ENCODE data around the gene PLEKHA7.

Gene PLEKHA7

DNA sequence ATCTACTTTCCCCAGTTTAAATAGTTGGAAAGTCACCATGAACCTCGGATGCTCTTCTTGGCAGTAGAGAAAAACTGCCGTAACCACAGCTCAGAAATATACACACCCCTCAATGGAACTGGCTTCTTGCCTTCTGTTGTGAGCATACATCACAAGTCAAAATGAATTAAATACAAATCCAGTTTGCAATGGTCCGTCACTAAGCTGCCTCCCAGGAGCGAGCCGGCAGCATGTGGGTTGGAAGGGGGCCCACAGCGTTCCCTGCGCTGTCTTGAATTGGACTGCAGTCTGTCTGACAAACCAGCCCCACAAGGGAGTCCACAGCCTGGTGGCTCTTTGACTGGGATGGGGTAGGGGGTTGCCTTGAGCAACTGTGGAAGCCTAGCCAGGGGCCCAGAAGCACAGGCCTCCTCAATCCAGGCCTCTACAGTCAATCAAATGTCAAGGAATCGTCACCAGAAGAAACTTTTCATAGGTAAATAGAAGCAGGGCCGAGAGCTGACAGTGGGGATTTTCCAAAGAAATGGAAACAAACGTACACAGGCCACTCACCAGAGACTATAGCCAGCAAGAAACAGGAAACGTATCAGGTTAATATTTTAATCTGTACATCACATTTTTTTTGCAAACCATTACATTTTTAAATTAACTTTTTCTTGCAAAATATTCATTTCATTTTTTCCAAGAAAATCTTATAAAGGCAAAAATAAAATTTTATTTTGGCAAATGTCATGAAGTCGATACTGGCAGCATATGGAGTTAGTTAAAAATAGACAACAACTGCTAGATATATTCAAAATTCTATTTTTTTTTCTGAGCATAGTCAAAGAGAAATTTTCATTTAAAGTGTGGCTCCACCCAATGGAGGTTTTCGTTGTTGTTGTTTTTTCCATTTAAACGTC is 237.3 kb downstream of the PLEKHA7 start:
- no peaks in the 10 kb centered on the region for H3K36me3 Mint-ChIP-seq
- H3K27me3 Mint-ChIP-seq: no peaks in the 10 kb centered on the region
- no peaks in the 10 kb centered on the region for H3K4me1 Mint-ChIP-seq
- no peak overlapping the region for H3K4me3 Mint-ChIP-seq
- no peaks in the 10 kb centered on the region for H3K9me3 Mint-ChIP-seq
- H3K27ac Mint-ChIP-seq: no peak overlapping the region

- Mint-ChIP-seq H3K9me3 (no peaks in the 10 kb centered on the region), H3K4me3 (no peak overlapping the region), H3K4me1 (no peaks in the 10 kb centered on the region), H3K27me3 (no peaks in the 10 kb centered on the region), H3K27ac (no peak overlapping the region), H3K36me3 (no peaks in the 10 kb centered on the region)
These were observed 238.5 kb downstream of the PLEKHA7 start for GRCh38 chr11:16775614-16776283.

DNA sequence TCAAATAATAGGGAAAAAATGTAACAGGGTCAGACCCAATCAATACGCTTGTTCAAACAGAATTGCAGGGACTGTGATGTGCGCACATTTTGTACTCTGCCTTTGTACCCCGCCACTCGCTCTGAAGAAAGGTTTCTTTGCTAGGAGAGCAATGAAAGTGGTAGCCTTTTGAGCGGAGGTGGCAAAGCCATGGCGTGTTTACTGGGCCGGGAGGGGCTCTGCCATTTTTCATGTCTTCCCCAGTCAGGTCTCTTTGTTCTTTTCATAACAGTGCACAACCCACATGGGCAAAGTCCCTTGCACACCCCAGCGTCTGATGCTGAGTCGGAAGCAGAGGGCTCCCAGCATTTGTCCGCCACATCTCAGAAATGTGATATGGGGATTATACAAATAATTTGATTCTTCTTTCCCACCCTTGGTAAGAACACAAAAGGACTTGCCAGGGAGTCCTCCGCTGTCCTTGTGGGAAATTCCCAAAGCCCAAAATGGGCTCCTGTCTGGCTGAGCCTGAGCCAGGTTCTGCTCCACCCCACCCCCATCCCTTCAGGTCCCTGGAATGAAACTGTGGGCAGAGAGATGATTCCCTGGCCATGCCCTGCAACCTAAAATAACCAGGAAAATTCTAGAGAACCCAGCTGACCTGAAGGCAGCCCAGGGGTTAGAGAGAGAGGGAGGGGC is 239.1 kb downstream of the PLEKHA7 start:
- Mint-ChIP-seq H3K27ac (no peak overlapping the region), H3K9me3 (no peaks in the 10 kb centered on the region), H3K4me1 (no peaks in the 10 kb centered on the region), H3K4me3 (no peak overlapping the region), H3K27me3 (no peaks in the 10 kb centered on the region), H3K36me3 (no peaks in the 10 kb centered on the region)

GRCh38 chr11:16773981-16774935 is 240.0 kb downstream of the PLEKHA7 start:
- Mint-ChIP-seq H3K36me3 (no peaks in the 10 kb centered on the region), H3K9me3 (no peaks in the 10 kb centered on the region), H3K4me3 (no peak overlapping the region), H3K27ac (no peak overlapping the region), H3K27me3 (no peaks in the 10 kb centered on the region), H3K4me1 (no peaks in the 10 kb centered on the region)

GRCh38 chr11:16772141-16772512 is 242.1 kb downstream of the PLEKHA7 start:
- Mint-ChIP-seq H3K4me3 (no peak overlapping the region), H3K9me3 (no peaks in the 10 kb centered on the region), H3K27me3 (no peaks in the 10 kb centered on the region), H3K27ac (no peak overlapping the region), H3K36me3 (no peaks in the 10 kb centered on the region), H3K4me1 (no peaks in the 10 kb centered on the region)

GRCh38 chr11:16771350-16772140 is 242.7 kb downstream of the PLEKHA7 start:
- Mint-ChIP-seq H3K4me3 (no peak overlapping the region), H3K9me3 (no peaks in the 10 kb centered on the region), H3K36me3 (no peaks in the 10 kb centered on the region), H3K27ac (no peak overlapping the region), H3K27me3 (no peaks in the 10 kb centered on the region), H3K4me1 (no peaks in the 10 kb centered on the region)

GRCh38 chr11:16770016-16770415 is 244.2 kb downstream of the PLEKHA7 start:
- H3K27ac Mint-ChIP-seq: no peak overlapping the region
- H3K9me3 Mint-ChIP-seq: no peaks in the 10 kb centered on the region
- H3K4me1 Mint-ChIP-seq: no peaks in the 10 kb centered on the region
- H3K36me3 Mint-ChIP-seq: no peaks in the 10 kb centered on the region
- no peaks in the 10 kb centered on the region for H3K27me3 Mint-ChIP-seq
- H3K4me3 Mint-ChIP-seq: no peak overlapping the region

DNA sequence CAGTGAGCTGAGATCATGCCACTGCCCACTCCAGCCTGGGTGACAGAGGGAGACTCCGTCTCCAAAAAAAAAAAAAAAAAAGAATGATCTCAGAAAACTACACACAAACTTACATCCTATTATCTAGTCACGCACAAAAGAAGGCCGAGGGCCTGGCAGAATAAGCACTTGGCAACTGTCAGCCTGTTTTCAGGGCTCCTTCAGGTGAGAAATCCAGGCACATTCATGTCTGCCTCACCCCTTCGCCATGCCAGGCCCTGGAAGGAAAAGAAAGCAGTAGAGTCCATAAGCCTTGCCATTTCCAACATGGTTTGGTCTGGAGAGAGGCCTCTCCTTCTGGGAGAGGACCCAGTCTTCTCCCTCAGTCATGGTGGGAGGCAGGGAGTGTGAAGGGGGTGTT is 244.8 kb downstream of the PLEKHA7 start:
- no peak overlapping the region for H3K4me3 Mint-ChIP-seq
- no peaks in the 10 kb centered on the region for H3K9me3 Mint-ChIP-seq
- H3K4me1 Mint-ChIP-seq: no peaks in the 10 kb centered on the region
- no peak overlapping the region for H3K27ac Mint-ChIP-seq
- H3K36me3 Mint-ChIP-seq: no peaks in the 10 kb centered on the region
- H3K27me3 Mint-ChIP-seq: no peaks in the 10 kb centered on the region

DNA sequence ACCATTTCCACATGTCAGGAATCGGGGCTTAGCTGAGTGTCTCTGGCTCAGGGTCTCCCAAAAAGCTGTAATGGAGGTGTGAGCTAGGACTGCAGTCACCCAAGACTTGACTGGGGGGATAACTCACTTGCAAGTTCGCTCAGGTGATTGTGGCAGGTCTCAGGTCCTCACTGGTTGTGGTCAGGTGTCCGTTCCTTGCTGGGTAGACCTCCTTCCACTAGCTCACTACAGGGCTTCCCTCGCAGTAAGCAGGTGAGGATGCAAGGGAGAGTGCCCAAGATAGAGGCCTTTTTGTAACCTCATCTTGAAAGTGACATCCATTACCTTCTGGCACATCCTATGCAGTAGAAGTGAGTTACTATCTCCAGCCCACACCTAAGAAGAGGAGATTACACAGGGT is 246.3 kb downstream of the PLEKHA7 start:
- Mint-ChIP-seq H3K4me3 (no peak overlapping the region), H3K36me3 (no peaks in the 10 kb centered on the region), H3K4me1 (no peaks in the 10 kb centered on the region), H3K27ac (no peak overlapping the region), H3K27me3 (no peaks in the 10 kb centered on the region), H3K9me3 (no peaks in the 10 kb centered on the region)

- no peaks in the 10 kb centered on the region for H3K27me3 Mint-ChIP-seq
- no peak overlapping the region for H3K4me3 Mint-ChIP-seq
- peaks cover 5% of the 10 kb centered on the region for H3K4me1 Mint-ChIP-seq
- H3K9me3 Mint-ChIP-seq: no peaks in the 10 kb centered on the region
- H3K27ac Mint-ChIP-seq: no peak overlapping the region
- H3K36me3 Mint-ChIP-seq: no peaks in the 10 kb centered on the region
These were observed 247.1 kb downstream of the PLEKHA7 start for GRCh38 chr11:16767137-16767536.

- peaks cover 19% of the 10 kb centered on the region for H3K4me1 Mint-ChIP-seq
- H3K36me3 Mint-ChIP-seq: no peaks in the 10 kb centered on the region
- no peak overlapping the region for H3K4me3 Mint-ChIP-seq
- no peaks in the 10 kb centered on the region for H3K27me3 Mint-ChIP-seq
- H3K9me3 Mint-ChIP-seq: no peaks in the 10 kb centered on the region
- no peak overlapping the region for H3K27ac Mint-ChIP-seq
These were observed 249.3 kb downstream of the PLEKHA7 start for GRCh38 chr11:16764888-16765287.

GRCh38 chr11:16763746-16764145 is 250.5 kb downstream of the PLEKHA7 start:
- H3K36me3 Mint-ChIP-seq: peaks cover 4% of the 10 kb centered on the region
- peaks cover 29% of the 10 kb centered on the region for H3K4me1 Mint-ChIP-seq
- H3K27me3 Mint-ChIP-seq: no peaks in the 10 kb centered on the region
- H3K9me3 Mint-ChIP-seq: no peaks in the 10 kb centered on the region
- no peak overlapping the region for H3K27ac Mint-ChIP-seq
- no peak overlapping the region for H3K4me3 Mint-ChIP-seq

GRCh38 chr11:16759857-16760508 is 254.2 kb downstream of the PLEKHA7 start:
- Mint-ChIP-seq H3K27ac (peak overlapping the region; percentile 69), H3K9me3 (no peaks in the 10 kb centered on the region), H3K4me3 (peak overlapping the region; percentile 15), H3K36me3 (peaks cover 13% of the 10 kb centered on the region), H3K27me3 (no peaks in the 10 kb centered on the region), H3K4me1 (peaks cover 29% of the 10 kb centered on the region)

DNA sequence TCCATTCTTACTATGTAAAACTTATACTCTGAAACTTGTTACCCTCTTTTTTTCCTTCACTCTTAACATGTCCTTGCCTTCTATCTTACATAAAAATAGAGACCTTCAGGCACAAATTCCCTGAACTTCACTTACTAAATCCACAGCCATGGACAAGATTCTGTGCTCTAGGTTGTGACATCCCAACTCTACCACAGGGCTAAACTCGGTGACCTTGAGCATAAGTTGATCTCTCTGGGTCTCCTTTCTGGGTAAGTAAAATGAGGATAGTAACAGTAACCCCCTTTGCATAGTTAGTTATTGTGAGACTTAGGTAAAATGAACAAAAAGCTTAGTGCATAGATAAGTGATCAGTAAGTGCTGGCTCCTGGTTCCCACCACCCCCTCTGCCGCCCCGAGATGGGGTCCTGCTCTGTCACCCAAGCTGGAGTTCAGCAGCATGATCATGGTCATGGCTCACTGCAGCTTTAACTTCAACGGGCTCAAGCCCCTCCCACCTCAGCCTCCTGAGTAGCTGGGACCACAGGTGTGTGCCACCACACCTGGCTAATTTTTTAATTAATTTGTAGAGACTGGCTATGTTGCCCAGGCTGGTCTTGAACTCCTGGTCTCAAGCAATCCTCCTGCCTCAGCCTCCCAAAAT is 255.7 kb downstream of the PLEKHA7 start:
- H3K27ac Mint-ChIP-seq: peak overlapping the region; percentile 73
- H3K36me3 Mint-ChIP-seq: peaks cover 17% of the 10 kb centered on the region
- H3K4me3 Mint-ChIP-seq: no peak overlapping the region

More for the DNA sequence above, 255.7 kb downstream of the PLEKHA7 start:
- Mint-ChIP-seq H3K27me3 (no peaks in the 10 kb centered on the region), H3K9me3 (no peaks in the 10 kb centered on the region), H3K4me1 (peaks cover 33% of the 10 kb centered on the region)
